ENCODE measurements around the gene SAMD4A.

The SAMD4A gene

DNA sequence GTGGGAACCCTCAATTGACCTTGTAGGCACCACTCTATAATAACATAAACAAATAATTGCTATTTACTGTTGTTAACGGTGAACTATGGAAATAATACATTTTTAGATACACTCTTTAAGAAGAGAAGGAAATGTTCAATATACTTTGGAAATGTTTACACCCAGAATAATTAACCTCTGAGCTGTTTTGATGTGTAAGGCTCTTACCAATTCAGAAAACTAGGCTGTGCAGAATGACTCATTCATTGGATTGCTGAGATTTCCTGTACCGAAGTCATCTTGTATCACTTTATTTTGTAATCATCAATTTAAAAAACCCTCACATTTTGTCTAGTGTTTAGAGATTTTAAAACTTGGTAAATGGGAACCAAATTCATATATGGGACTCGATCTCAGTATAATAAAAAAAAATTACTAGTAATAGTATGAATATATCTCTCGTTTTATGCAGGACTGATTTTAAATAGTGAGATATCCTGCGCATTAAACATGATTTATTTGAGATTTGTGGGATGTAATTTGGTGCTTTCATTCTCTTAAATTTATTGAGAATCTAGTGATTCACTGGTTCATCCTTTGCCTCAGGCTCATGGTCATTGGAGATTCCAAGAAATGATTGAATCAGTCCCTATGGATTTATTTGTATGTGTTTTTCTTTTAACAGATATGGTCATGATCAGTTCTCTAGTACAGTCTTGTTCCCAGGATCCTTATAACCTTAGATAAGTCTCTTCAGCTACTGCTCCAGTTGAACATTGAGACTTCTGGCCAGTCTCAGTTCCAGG, 3.9 kb downstream of the SAMD4A start:
- no peak overlapping the region for H3K4me2 ChIP-seq
- no peak overlapping the region for H2AFZ ChIP-seq (ENCODE audit: low read depth)
- H4K20me1 ChIP-seq (ENCODE audit: insufficient read depth), result no peaks in the 10 kb centered on the region
- H3K36me3 ChIP-seq (ENCODE audit: insufficient read depth), result no peaks in the 10 kb centered on the region
- no peak overlapping the region for H3K9ac ChIP-seq
- no peaks in the 10 kb centered on the region for H3K79me2 ChIP-seq (ENCODE audit: insufficient read depth, low read depth)
- TF ChIP-seq CTCF (conservative IDR thresholded peaks at IDR 0.05; ENCODE audit: low read depth, low read length), result no peak
- no peaks in the 10 kb centered on the region for H3K27me3 ChIP-seq (ENCODE audit: insufficient read depth, low read depth)
- H3K4me1 ChIP-seq (ENCODE audit: low read depth, poor library complexity, severe bottlenecking), result no peaks in the 10 kb centered on the region
- no peak overlapping the region for H3K4me3 ChIP-seq (IDR thresholded peaks at IDR 0.05; ENCODE audit: insufficient read depth, low read depth, low read length)
- no peak overlapping the region for H3K27ac ChIP-seq

GRCh38 chr14:54572316-54572715, 5.4 kb downstream of the SAMD4A start:
- no peaks in the 10 kb centered on the region for H3K79me2 ChIP-seq (ENCODE audit: insufficient read depth, low read depth)
- no peak overlapping the region for H3K4me3 ChIP-seq (IDR thresholded peaks at IDR 0.05; ENCODE audit: insufficient read depth, low read depth, low read length)
- H3K4me1 ChIP-seq (ENCODE audit: low read depth, poor library complexity, severe bottlenecking), result no peaks in the 10 kb centered on the region
- H3K9ac ChIP-seq, result no peak overlapping the region
- H2AFZ ChIP-seq (ENCODE audit: low read depth), result no peak overlapping the region
- no peak overlapping the region for H3K27ac ChIP-seq
- no peaks in the 10 kb centered on the region for H3K36me3 ChIP-seq (ENCODE audit: insufficient read depth)
- no peaks in the 10 kb centered on the region for H3K27me3 ChIP-seq (ENCODE audit: insufficient read depth, low read depth)
- no peak overlapping the region for H3K4me2 ChIP-seq
- TF ChIP-seq CTCF (conservative IDR thresholded peaks at IDR 0.05; ENCODE audit: low read depth, low read length), result peak; percentile 57
- no peaks in the 10 kb centered on the region for H4K20me1 ChIP-seq (ENCODE audit: insufficient read depth)

DNA sequence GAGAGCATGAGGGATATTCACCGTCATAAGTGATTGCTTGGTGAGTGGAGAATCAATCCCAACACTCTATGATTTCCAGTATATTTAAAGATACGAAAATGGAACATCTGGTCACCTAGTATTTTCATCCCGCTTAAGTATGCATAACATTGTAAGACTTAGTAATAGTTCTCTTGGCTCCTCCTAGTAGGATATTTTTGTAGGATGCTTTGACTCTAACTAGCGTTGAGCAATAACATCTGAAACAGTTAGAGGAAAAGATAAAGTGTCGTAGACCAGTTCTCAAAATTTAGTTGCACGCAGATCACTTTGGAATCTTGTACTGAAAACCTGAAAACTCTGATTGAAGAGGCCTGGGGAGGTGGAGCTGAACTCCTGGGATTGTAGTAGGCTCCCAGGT, 7.6 kb downstream of the SAMD4A start:
- Histone ChIP-seq H3K4me1 (ENCODE audit: low read depth, poor library complexity, severe bottlenecking) (no peaks in the 10 kb centered on the region), H3K36me3 (ENCODE audit: insufficient read depth) (no peaks in the 10 kb centered on the region), H3K4me2 (no peak overlapping the region), H3K27me3 (ENCODE audit: insufficient read depth, low read depth) (no peaks in the 10 kb centered on the region), H3K9ac (no peak overlapping the region), H4K20me1 (ENCODE audit: insufficient read depth) (no peaks in the 10 kb centered on the region), H3K27ac (no peak overlapping the region), H2AFZ (ENCODE audit: low read depth) (no peak overlapping the region), H3K79me2 (ENCODE audit: insufficient read depth, low read depth) (no peaks in the 10 kb centered on the region), H3K4me3 (IDR thresholded peaks at IDR 0.05; ENCODE audit: insufficient read depth, low read depth, low read length) (no peak overlapping the region)
- no peak for TF ChIP-seq CTCF (conservative IDR thresholded peaks at IDR 0.05; ENCODE audit: low read depth, low read length)

- Histone ChIP-seq H4K20me1 (ENCODE audit: insufficient read depth) (no peaks in the 10 kb centered on the region), H3K4me2 (no peak overlapping the region), H3K4me3 (IDR thresholded peaks at IDR 0.05; ENCODE audit: insufficient read depth, low read depth, low read length) (no peak overlapping the region), H3K9ac (no peak overlapping the region), H3K27me3 (ENCODE audit: insufficient read depth, low read depth) (no peaks in the 10 kb centered on the region), H2AFZ (ENCODE audit: low read depth) (no peak overlapping the region), H3K27ac (no peak overlapping the region), H3K4me1 (ENCODE audit: low read depth, poor library complexity, severe bottlenecking) (no peaks in the 10 kb centered on the region), H3K79me2 (ENCODE audit: insufficient read depth, low read depth) (no peaks in the 10 kb centered on the region), H3K36me3 (ENCODE audit: insufficient read depth) (no peaks in the 10 kb centered on the region)
- no peak for TF ChIP-seq CTCF (conservative IDR thresholded peaks at IDR 0.05; ENCODE audit: low read depth, low read length)
Measured at GRCh38 chr14:54577494-54577893, 10.6 kb downstream of the SAMD4A start.

Measured in KMS-11 (cell line).